HepG2 (cell line): Measurements from ENCODE around the gene SSC4D. TPM values are rescaled to one million over a fixed set of nuclear protein-coding genes. Genes with fewer than 3 reads are reported as not detected.

ENCODE experiments used
- FIP1L1 ChIP-seq: fragments of 200-400 bp; formaldehyde crosslinking; IDR thresholded peaks from 2 replicates; pipeline ENCODE4 v1.6.1; 2018; ENCODE audit warnings: low read depth, mild to moderate bottlenecking, low read length, moderate library complexity, borderline replicate concordance; ENCODE audit not compliant: insufficient read depth
- MAX ChIP-seq: IDR thresholded peaks from 2 replicates; pipeline ENCODE4 v1.6.1; 2012; ENCODE audit warnings: inconsistent platforms
- ONECUT2 ChIP-seq: sonication (generic); formaldehyde crosslinking; IDR thresholded peaks from 2 replicates; pipeline ENCODE4 v1.4.0; 2020; ENCODE audit warnings: missing genetic modification reagents
- SIX1 ChIP-seq: sonication (generic); formaldehyde crosslinking; IDR thresholded peaks from 2 replicates; pipeline ENCODE4 v1.4.0; 2020; ENCODE audit warnings: missing genetic modification reagents, borderline replicate concordance
- ZBTB39 ChIP-seq: sonication (generic); formaldehyde crosslinking; IDR thresholded peaks from 2 replicates; pipeline ENCODE4 v1.5.0; 2020; ENCODE audit warnings: missing genetic modification reagents
- ZHX2 ChIP-seq, 2 experiments: sonication (generic) in 1 of 2; formaldehyde crosslinking in 1 of 2; IDR thresholded peaks; 2 replicates each; pipeline versions ENCODE4 v1.6.1 to v1.9.0; 2014 to 2022; ENCODE audit warnings: antibody characterized with exemption in 1 of 2, borderline replicate concordance in 1 of 2, inconsistent platforms in 1 of 2, low read depth in 1 of 2, missing genetic modification reagents in 1 of 2
- ZNF230 ChIP-seq: sonication (generic); formaldehyde crosslinking; IDR thresholded peaks from 2 replicates; pipeline ENCODE4 v1.4.0; 2020; ENCODE audit warnings: mild to moderate bottlenecking, missing genetic modification reagents
- ZNF605 ChIP-seq: sonication (generic); formaldehyde crosslinking; IDR thresholded peaks from 2 replicates; pipeline ENCODE4 v1.8.0; 2022; ENCODE audit warnings: mild to moderate bottlenecking, missing genetic modification reagents
- ZNF781 ChIP-seq: sonication (generic); formaldehyde crosslinking; IDR thresholded peaks from 2 replicates; pipeline ENCODE4 v1.5.1; 2020; ENCODE audit warnings: borderline replicate concordance, mild to moderate bottlenecking, missing genetic modification reagents; ENCODE audit errors: not compliant biosample characterization
- ZNF790 ChIP-seq: sonication (generic); formaldehyde crosslinking; IDR thresholded peaks from 2 replicates; pipeline ENCODE4 v1.8.0; 2022; ENCODE audit warnings: missing genetic modification reagents, mild to moderate bottlenecking, borderline replicate concordance
- ZNF879 ChIP-seq: sonication (generic); formaldehyde crosslinking; IDR thresholded peaks from 2 replicates; pipeline ENCODE4 v1.8.1; 2023; ENCODE audit warnings: missing genetic modification reagents
- polyA plus RNA-seq, 8 experiments: library from polyadenylated mRNA; depleted of rRNA in 3 of 8; stranded (reverse) in 7 of 8; unstranded in 1 of 8; fragments of >200 nt; fragmentation: Illumina TruSeq in 4 of 8; extraction: Trizol in 4 of 8; gene quantifications; 2 replicates each; pipeline versions ENCODE4 v1.2.1 to v1.2.3, GENCODE V29; 2011 to 2016; ENCODE audit warnings: low read depth in 4 of 8, missing spikeins in 1 of 8, mixed read lengths in 1 of 8; ENCODE audit not compliant: insufficient read depth in 1 of 8
- total RNA-seq, 5 experiments: library from RNA; depleted of rRNA; stranded (reverse); fragments of >200 nt; fragmentation: Illumina TruSeq; extraction: Trizol; gene quantifications; 2 replicates each; pipeline ENCODE4 v1.2.3, GENCODE V29; 2016; ENCODE audit warnings: low read depth in 1 of 5
- TF ChIP-seq, protein P1 (sequence below): sonication (generic); formaldehyde crosslinking; IDR thresholded peaks from 2 replicates; pipeline ENCODE4 v1.8.1; 2023; ENCODE audit warnings: mild to moderate bottlenecking, missing genetic modification reagents
- TF ChIP-seq, protein P2 (sequence below): sonication (generic); formaldehyde crosslinking; IDR thresholded peaks from 2 replicates; pipeline ENCODE4 v1.4.0; 2020; ENCODE audit warnings: missing genetic modification reagents

Gene SSC4D
- total and polyA plus RNA-seq, 2 of the 13 experiments (the other 11 are each of a cell fraction or from before 2014, with no cell fraction given): 33.3 to 63.8 TPM

GRCh38 chr7:76359111-76359977 is 50.2 kb downstream of the SSC4D start (continued):
- TF ChIP-seq ZBTB39 (CRISPR knock-in tag) (peak; percentile 56; the same call in 1 of the 2 replicates), ZNF879 (CRISPR knock-in tag) (0 out of 2 replicates have a peak, but pooled peaks have one; percentile 72), FIP1L1 (peak; percentile 56; the same call in 1 of the 2 replicates), ZNF605 (CRISPR knock-in tag) (peak; percentile 81), ZNF230 (CRISPR knock-in tag) (peak; percentile 43; the same call in 1 of the 2 replicates), ONECUT2 (CRISPR knock-in tag) (no peak), ZNF781 (peak; percentile 12), ZHX2 (IDR thresholded peaks at IDR 0.05; ENCODE audit: low read depth) (peak; percentile 31), ZHX2 (CRISPR knock-in tag; IDR thresholded peaks at IDR 0.05; ENCODE audit: borderline replicate concordance) (no peak), ZNF790 (CRISPR knock-in tag) (no peak), MAX (0 out of 2 replicates have a peak, but pooled peaks have one; percentile 49), SIX1 (CRISPR knock-in tag) (0 out of 2 replicates have a peak, but pooled peaks have one; percentile 8)
- TF ChIP-seq, protein P1, sequence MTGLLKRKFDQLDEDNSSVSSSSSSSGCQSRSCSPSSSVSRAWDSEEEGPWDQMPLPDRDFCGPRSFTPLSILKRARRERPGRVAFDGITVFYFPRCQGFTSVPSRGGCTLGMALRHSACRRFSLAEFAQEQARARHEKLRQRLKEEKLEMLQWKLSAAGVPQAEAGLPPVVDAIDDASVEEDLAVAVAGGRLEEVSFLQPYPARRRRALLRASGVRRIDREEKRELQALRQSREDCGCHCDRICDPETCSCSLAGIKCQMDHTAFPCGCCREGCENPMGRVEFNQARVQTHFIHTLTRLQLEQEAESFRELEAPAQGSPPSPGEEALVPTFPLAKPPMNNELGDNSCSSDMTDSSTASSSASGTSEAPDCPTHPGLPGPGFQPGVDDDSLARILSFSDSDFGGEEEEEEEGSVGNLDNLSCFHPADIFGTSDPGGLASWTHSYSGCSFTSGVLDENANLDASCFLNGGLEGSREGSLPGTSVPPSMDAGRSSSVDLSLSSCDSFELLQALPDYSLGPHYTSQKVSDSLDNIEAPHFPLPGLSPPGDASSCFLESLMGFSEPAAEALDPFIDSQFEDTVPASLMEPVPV: no peak
- TF ChIP-seq, protein P2, sequence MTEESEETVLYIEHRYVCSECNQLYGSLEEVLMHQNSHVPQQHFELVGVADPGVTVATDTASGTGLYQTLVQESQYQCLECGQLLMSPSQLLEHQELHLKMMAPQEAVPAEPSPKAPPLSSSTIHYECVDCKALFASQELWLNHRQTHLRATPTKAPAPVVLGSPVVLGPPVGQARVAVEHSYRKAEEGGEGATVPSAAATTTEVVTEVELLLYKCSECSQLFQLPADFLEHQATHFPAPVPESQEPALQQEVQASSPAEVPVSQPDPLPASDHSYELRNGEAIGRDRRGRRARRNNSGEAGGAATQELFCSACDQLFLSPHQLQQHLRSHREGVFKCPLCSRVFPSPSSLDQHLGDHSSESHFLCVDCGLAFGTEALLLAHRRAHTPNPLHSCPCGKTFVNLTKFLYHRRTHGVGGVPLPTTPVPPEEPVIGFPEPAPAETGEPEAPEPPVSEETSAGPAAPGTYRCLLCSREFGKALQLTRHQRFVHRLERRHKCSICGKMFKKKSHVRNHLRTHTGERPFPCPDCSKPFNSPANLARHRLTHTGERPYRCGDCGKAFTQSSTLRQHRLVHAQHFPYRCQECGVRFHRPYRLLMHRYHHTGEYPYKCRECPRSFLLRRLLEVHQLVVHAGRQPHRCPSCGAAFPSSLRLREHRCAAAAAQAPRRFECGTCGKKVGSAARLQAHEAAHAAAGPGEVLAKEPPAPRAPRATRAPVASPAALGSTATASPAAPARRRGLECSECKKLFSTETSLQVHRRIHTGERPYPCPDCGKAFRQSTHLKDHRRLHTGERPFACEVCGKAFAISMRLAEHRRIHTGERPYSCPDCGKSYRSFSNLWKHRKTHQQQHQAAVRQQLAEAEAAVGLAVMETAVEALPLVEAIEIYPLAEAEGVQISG (CRISPR knock-in tag): peak; percentile 31
